Ovary (tissue), 9 donors: ENCODE measurements around the gene SEC23IP. TPM values are rescaled to one million over a fixed set of nuclear protein-coding genes. Genes with fewer than 3 reads are reported as not detected.

ENCODE experiments used
- DNase-seq, 5 donors: peaks; one replicate each; pipeline ENCODE4 v3.0.0-alpha.2; 2019 to 2020
- H3K27ac ChIP-seq, 2 donors: fragments of 200-600 bp; one replicate each; pipeline versions ENCODE4 v1.5.1 to v1.8.0; 2019 to 2022
- H3K27me3 ChIP-seq: fragments of 200-600 bp; one replicate; pipeline ENCODE4 v1.8.0; 2022
- H3K36me3 ChIP-seq: fragments of 200-600 bp; sonication (generic); one replicate; pipeline ENCODE4 v1.5.1; 2019
- H3K4me1 ChIP-seq: one replicate; pipeline ENCODE4 v1.8.1; 2013; ENCODE audit warnings: mild to moderate bottlenecking, moderate library complexity; ENCODE audit not compliant: insufficient read depth
- H3K4me3 ChIP-seq: fragments of 200-600 bp; sonication (generic); one replicate; pipeline ENCODE4 v1.5.1; 2017
- H3K9me3 ChIP-seq, 2 donors: fragments of 200-600 bp in 1 of 2; sonication (generic) in 1 of 2; one replicate each; pipeline versions ENCODE4 v1.5.1 to v1.8.1; 2013 to 2019; ENCODE audit warnings: mild to moderate bottlenecking in 1 of 2, moderate library complexity in 1 of 2
- CTCF ChIP-seq, 3 donors: fragments of 450-650 bp in 2 of 3; fragments of 200-600 bp in 1 of 3; IDR thresholded peaks; one replicate each; pipeline versions ENCODE4 v1.5.1 to v1.8.0; 2016 to 2022; ENCODE audit warnings: antibody characterized with exemption in 3 of 3, mild to moderate bottlenecking in 1 of 3
- EP300 ChIP-seq: sonication (generic); formaldehyde crosslinking; IDR thresholded peaks from one replicate; pipeline ENCODE4 v1.6.1; 2017; ENCODE audit warnings: antibody characterized with exemption
- POLR2A ChIP-seq: fragments of 450-650 bp; IDR thresholded peaks from one replicate; pipeline ENCODE4 v1.6.1; 2017; ENCODE audit warnings: antibody characterized with exemption, mild to moderate bottlenecking, moderate library complexity
- WGBS, 3 donors: extraction: QIAGEN DNeasy Blood & Tissue Kit in 1 of 3; methylation state at CpG; one replicate each; pipeline versions ENCODE4 v1.1.5 to v1.1.7; 2013 to 2017; 5-methylcytosine and 5-hydroxymethylcytosine counted together
- intact Hi-C, 4 donors: fragments of 100-400 bp; cut with DNase I; formaldehyde crosslinking; loops; one replicate each; pipeline versions ENCODE4 v1.11.0 to v1.15.1; 2022 to 2023
- polyA plus RNA-seq, 2 donors: library from polyadenylated mRNA; stranded (reverse); fragments of 200-250 nt in 1 of 2; fragments of 350-450 nt in 1 of 2; fragmentation: Illumina TruSeq in 1 of 2; extraction: RNeasy Lipid Tissue Mini Kit (QIAGEN cat#74804) in 1 of 2; gene quantifications; one replicate each; pipeline ENCODE4 v1.2.3, GENCODE V29; 2013 to 2014
- total RNA-seq, 7 donors: library from RNA; depleted of rRNA in 2 of 7; stranded (reverse); fragments of >200 nt in 2 of 7; fragmentation: NEBNext Ultra II Directional in 3 of 7; extraction: Animal tissue kit (Norgen Biotek cat#: 25700) in 3 of 7; gene quantifications; one replicate each; pipeline versions ENCODE4 v1.1.0 to v1.2.4, GENCODE V29; 2016 to 2023
- donor health status: DM: no; HTN: no; CAD: no; lungs with moderate emphysema.
- donor health status: DM: no; HTN: no; CAD: no.
- donor health status: Bipolar disorder and iron deficiency.
- donor health status: DM: yes; HTN: yes; CAD: no.
- donor health status: DM: no; HTN: no; CAD: no.
- donor health status: DM: yes; HTN: yes; CAD: no.

The SEC23IP gene
- total and polyA plus RNA-seq, 9 donors = 11.5 to 58.0 (median 51.5) TPM

- no peak overlapping the region for H3K27ac ChIP-seq
- WGBS, 3 donors = 85 to 94% (median 93%) methylated on average over 1 of the region's 1 CpG
- H3K36me3 ChIP-seq = no peaks in the 10 kb centered on the region
- DNase-seq = no peak
- no peaks in the 10 kb centered on the region for H3K9me3 ChIP-seq
- H3K4me3 ChIP-seq = no peak overlapping the region
- no peak for TF ChIP-seq CTCF (IDR thresholded peaks at IDR 0.05)
- no peak for TF ChIP-seq EP300
- TF ChIP-seq POLR2A = no peak
- no peaks in the 10 kb centered on the region for H3K27me3 ChIP-seq
- no peaks in the 10 kb centered on the region for H3K4me1 ChIP-seq
- intact Hi-C loops = no loop called here
Measured at GRCh38 chr10:119970107-119970506, 77.6 kb downstream of the SEC23IP start.

GRCh38 chr10:119970963-119971362 is 78.4 kb downstream of the SEC23IP start:
- 91 to 100% (median 95%) methylated on average over 1 of the region's 1 CpG for WGBS, 3 donors
- no peaks in the 10 kb centered on the region for H3K36me3 ChIP-seq
- H3K4me1 ChIP-seq = no peaks in the 10 kb centered on the region
- H3K27me3 ChIP-seq = no peaks in the 10 kb centered on the region
- no peak for DNase-seq
- H3K4me3 ChIP-seq = no peak overlapping the region
- H3K9me3 ChIP-seq = no peaks in the 10 kb centered on the region
- TF ChIP-seq EP300 (no peak), POLR2A (no peak), CTCF (IDR thresholded peaks at IDR 0.05) (no peak)
- no peak overlapping the region for H3K27ac ChIP-seq
- intact Hi-C loops = no loop called here

- Histone ChIP-seq H3K36me3 (no peaks in the 10 kb centered on the region), H3K27me3 (no peaks in the 10 kb centered on the region), H3K4me3 (no peak overlapping the region), H3K27ac (no peak overlapping the region), H3K9me3 (no peaks in the 10 kb centered on the region), H3K4me1 (no peaks in the 10 kb centered on the region)
- 64 to 67% (median 64%) methylated on average over 5 of the region's 5 CpGs for WGBS, 3 donors
- intact Hi-C loops = no loop called here
- no peak for DNase-seq
- TF ChIP-seq POLR2A (no peak), EP300 (no peak), CTCF (IDR thresholded peaks at IDR 0.05) (no peak)
Measured at GRCh38 chr10:119973281-119973680, 80.8 kb downstream of the SEC23IP start.

GRCh38 chr10:119976421-119976820 is 83.9 kb downstream of the SEC23IP start:
- Histone ChIP-seq H3K4me3 (no peak overlapping the region), H3K27me3 (no peaks in the 10 kb centered on the region), H3K4me1 (peaks cover 2% of the 10 kb centered on the region), H3K9me3 (no peaks in the 10 kb centered on the region), H3K27ac (no peak overlapping the region), H3K36me3 (no peaks in the 10 kb centered on the region)
- TF ChIP-seq POLR2A (no peak), CTCF (IDR thresholded peaks at IDR 0.05) (no peak), EP300 (no peak)
- WGBS, 3 donors = 77 to 86% (median 80%) methylated on average over 3 of the region's 3 CpGs
- DNase-seq = no peak
- intact Hi-C loops = no loop called here
